Pancreas (tissue), 10 donors: ENCODE data around the gene PAPPA. TPM values are rescaled to one million over a fixed set of nuclear protein-coding genes. Genes with fewer than 3 reads are reported as not detected.

Source experiments
- ATAC-seq, 4 donors: fragments of 200-7000 bp; cut with Tn5 transposase; one replicate each; pipeline versions ENCODE4 v1.8.0 to v1.9.1; 2020; ENCODE audit warnings: mild to moderate bottlenecking in 4 of 4, moderate library complexity in 4 of 4
- DNase-seq, 6 donors: peaks; one replicate each; pipeline ENCODE4 v3.0.0-alpha.2; 2020
- FAIRE-seq: peaks from 2 replicates; lab custom pipeline; 2012; peaks lifted over from hg19 to GRCh38; lab: Jason Lieb, UNC
- H3K27ac ChIP-seq, 4 donors: fragments of 200-600 bp; sonication (generic); 1 replicate in 3 of 4; 2 replicates in 1 of 4; pipeline versions ENCODE4 v1.5.0 to v1.8.0; 2020
- H3K27me3 ChIP-seq, 4 donors: fragments of 200-600 bp; one replicate each; pipeline ENCODE4 v1.8.0; 2021
- H3K36me3 ChIP-seq, 3 donors: fragments of 200-600 bp; sonication (generic) in 1 of 3; one replicate each; pipeline versions ENCODE4 v1.5.0 to v1.8.0; 2020 to 2021
- H3K4me1 ChIP-seq, 3 donors: fragments of 200-600 bp; one replicate each; pipeline ENCODE4 v1.8.0; 2021
- H3K4me3 ChIP-seq, 4 donors: fragments of 200-600 bp; sonication (generic) in 2 of 4; one replicate each; pipeline versions ENCODE4 v1.5.0 to v1.8.0; 2020 to 2021
- H3K9me3 ChIP-seq, 4 donors: fragments of 200-600 bp; one replicate each; pipeline ENCODE4 v1.8.0; 2021
- CTCF ChIP-seq, 4 donors: fragments of 200-600 bp; sonication (generic) in 3 of 4; IDR thresholded peaks; one replicate each; pipeline versions ENCODE4 v1.5.0 to v1.8.0; 2021; ENCODE audit warnings: antibody characterized with exemption in 4 of 4
- WGBS, 2 donors: extraction: QIAGEN DNeasy Blood & Tissue Kit; methylation state at CpG; one replicate each; pipeline ENCODE4 v1.1.7; 2013; 5-methylcytosine and 5-hydroxymethylcytosine counted together
- intact Hi-C, 3 donors: fragments of 100-400 bp; cut with DNase I; formaldehyde crosslinking; loops; one replicate each; pipeline versions ENCODE4 v1.11.1 to v1.14.2; 2022
- polyA plus RNA-seq, 2 donors: library from polyadenylated mRNA; stranded (reverse); fragments of 200-250 nt; gene quantifications; one replicate each; pipeline ENCODE4 v1.2.3, GENCODE V29; 2013
- total RNA-seq, 6 donors: library from RNA; stranded (reverse); fragmentation: NEBNext Ultra II Directional in 4 of 6; extraction: Animal tissue kit (Norgen Biotek cat#: 25700) in 4 of 6; gene quantifications; one replicate each; pipeline versions ENCODE4 v1.2.1 to v1.2.4, GENCODE V29; 2021 to 2023
- donor health status: healthy with polysubstance abuse.
- donor health status: DM: no; HTN: no; CAD: no; lungs with moderate emphysema.
- donor health status: DM: no; HTN: no; CAD: no.
- donor health status: control.
- donor health status: control.
- donor health status: Bipolar disorder and iron deficiency.
- donor health status: DM: yes; HTN: yes; CAD: no.
- donor health status: DM: no; HTN: no; CAD: no.
- donor health status: DM: no; HTN: no; CAD: no.
- donor health status: DM: yes; HTN: yes; CAD: no.

PAPPA gene
- total and polyA plus RNA-seq, 8 donors = 0.11 to 3.4 (median 0.76) TPM

DNA sequence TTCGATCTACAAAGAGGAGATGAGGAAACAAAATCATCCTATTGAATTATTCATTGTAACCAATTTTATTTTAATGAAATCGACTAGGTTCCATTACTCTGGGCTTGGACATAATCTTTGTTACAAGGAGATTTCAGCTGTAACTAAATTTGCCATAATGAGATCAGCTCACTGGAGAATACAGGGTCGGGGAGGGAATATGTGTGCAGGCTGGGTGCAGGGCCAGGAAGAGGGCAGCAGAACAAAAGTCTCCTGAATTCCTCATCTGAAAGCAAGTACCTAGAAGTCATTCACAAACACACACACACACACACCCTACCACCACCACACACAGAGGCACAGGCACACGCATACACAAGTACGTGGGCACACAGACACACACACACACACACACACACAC lies 151.2 kb downstream of the PAPPA start:
- ATAC-seq = no peak
- no peaks in the 10 kb centered on the region for H3K9me3 ChIP-seq
- 70 to 79% methylated on average over 5 of the region's 5 CpGs for WGBS, 2 donors

DNA sequence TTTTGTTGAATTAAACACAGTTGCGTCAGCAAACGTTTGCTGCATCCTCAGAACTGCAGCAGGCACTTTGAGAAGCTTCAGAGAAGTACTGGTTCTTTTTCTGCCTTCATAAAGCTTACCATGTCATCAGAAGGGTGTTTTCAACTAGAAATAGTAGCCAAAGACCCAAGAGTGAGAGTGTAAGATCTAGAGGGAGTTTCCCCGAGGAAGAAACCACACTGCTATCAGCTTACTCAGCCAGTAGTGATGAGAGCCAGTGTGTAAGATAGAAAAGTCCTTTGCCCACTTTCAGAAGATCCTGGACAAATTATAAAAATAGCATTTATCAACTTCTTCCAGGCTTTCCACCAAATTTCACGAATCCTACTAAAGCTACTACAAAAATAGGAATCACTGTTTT lies 154.5 kb downstream of the PAPPA start:
- H3K4me3 ChIP-seq = no peak overlapping the region
- DNase-seq (no peak), FAIRE-seq (no peak), ATAC-seq (no peak)
- no peak overlapping the region for H3K27ac ChIP-seq
- intact Hi-C loops = no loop called here
- no peaks in the 10 kb centered on the region for H3K36me3 ChIP-seq
- H3K4me1 ChIP-seq = no peaks in the 10 kb centered on the region
- TF ChIP-seq CTCF (IDR thresholded peaks at IDR 0.05) = no peak
- no peaks in the 10 kb centered on the region for H3K27me3 ChIP-seq
- 58 to 66% methylated on average over 4 of the region's 4 CpGs for WGBS, 2 donors
- H3K9me3 ChIP-seq = no peaks in the 10 kb centered on the region

More for the DNA sequence above, 151.2 kb downstream of the PAPPA start:
- no peak overlapping the region for H3K4me3 ChIP-seq
- TF ChIP-seq CTCF (IDR thresholded peaks at IDR 0.05) = no peak
- H3K36me3 ChIP-seq = no peaks in the 10 kb centered on the region
- H3K27ac ChIP-seq = no peak overlapping the region
- DNase-seq (no peak), FAIRE-seq (no peak)
- intact Hi-C loops = no loop called here
- no peaks in the 10 kb centered on the region for H3K4me1 ChIP-seq
- H3K27me3 ChIP-seq = no peaks in the 10 kb centered on the region

GRCh38 chr9:116309900-116310611 lies 156.5 kb downstream of the PAPPA start:
- Histone ChIP-seq H3K27ac (no peak overlapping the region), H3K4me3 (no peak overlapping the region), H3K9me3 (no peaks in the 10 kb centered on the region), H3K4me1 (no peaks in the 10 kb centered on the region), H3K27me3 (no peaks in the 10 kb centered on the region), H3K36me3 (no peaks in the 10 kb centered on the region)
- no peak for DNase-seq
- ATAC-seq = no peak
- no peak for FAIRE-seq
- intact Hi-C loops = no loop called here
- no peak for TF ChIP-seq CTCF (IDR thresholded peaks at IDR 0.05)
- WGBS, 2 donors = 75 to 82% methylated on average over 3 of the region's 3 CpGs

GRCh38 chr9:116312221-116312620 lies 158.6 kb downstream of the PAPPA start:
- 95 to 97% methylated on average over 2 of the region's 2 CpGs for WGBS, 2 donors
- Histone ChIP-seq H3K4me1 (no peaks in the 10 kb centered on the region), H3K9me3 (no peaks in the 10 kb centered on the region), H3K27ac (no peak overlapping the region), H3K36me3 (no peaks in the 10 kb centered on the region), H3K27me3 (no peaks in the 10 kb centered on the region), H3K4me3 (no peak overlapping the region)
- FAIRE-seq = no peak
- no peak for DNase-seq
- no peak for ATAC-seq
- intact Hi-C loops = no loop called here
- no peak for TF ChIP-seq CTCF (IDR thresholded peaks at IDR 0.05)

DNA sequence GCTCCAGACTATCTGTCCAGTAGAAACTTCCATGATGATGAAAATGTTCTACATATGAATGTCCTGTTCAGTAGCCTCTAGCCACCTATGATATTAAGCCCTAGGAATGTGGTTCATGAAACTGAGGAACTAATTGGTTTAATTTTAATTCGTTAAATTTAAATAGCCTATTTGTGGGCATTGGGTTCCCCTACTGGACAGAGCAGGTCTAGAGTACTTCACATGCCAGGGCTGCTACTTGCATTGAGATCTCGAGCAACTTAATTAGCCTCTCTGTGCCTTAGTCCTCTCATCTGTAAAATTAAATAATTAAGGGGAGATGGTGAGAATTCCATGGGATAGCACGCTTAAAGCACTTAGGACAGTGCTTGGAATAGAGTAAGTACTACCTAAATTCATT lies 160.0 kb downstream of the PAPPA start:
- no peaks in the 10 kb centered on the region for H3K27me3 ChIP-seq
- no peak for FAIRE-seq
- no peak for DNase-seq
- intact Hi-C loops = no loop called here
- WGBS, 2 donors = 86 to 96% methylated on average over 3 of the region's 3 CpGs
- no peak for ATAC-seq
- no peaks in the 10 kb centered on the region for H3K9me3 ChIP-seq
- no peak overlapping the region for H3K27ac ChIP-seq
- TF ChIP-seq CTCF (IDR thresholded peaks at IDR 0.05) = no peak
- no peaks in the 10 kb centered on the region for H3K4me1 ChIP-seq
- no peak overlapping the region for H3K4me3 ChIP-seq
- H3K36me3 ChIP-seq = no peaks in the 10 kb centered on the region
